HG02938 (cell line): ENCODE results near the gene KISS1R.

Source experiments
- ATAC-seq: cut with Tn5 transposase; IDR thresholded peaks from one replicate; pipeline ENCODE4 v1.9.1; 2021; ENCODE audit warnings: mild to moderate bottlenecking, moderate library complexity; ENCODE audit not compliant: unreplicated experiment

The KISS1R gene

DNA sequence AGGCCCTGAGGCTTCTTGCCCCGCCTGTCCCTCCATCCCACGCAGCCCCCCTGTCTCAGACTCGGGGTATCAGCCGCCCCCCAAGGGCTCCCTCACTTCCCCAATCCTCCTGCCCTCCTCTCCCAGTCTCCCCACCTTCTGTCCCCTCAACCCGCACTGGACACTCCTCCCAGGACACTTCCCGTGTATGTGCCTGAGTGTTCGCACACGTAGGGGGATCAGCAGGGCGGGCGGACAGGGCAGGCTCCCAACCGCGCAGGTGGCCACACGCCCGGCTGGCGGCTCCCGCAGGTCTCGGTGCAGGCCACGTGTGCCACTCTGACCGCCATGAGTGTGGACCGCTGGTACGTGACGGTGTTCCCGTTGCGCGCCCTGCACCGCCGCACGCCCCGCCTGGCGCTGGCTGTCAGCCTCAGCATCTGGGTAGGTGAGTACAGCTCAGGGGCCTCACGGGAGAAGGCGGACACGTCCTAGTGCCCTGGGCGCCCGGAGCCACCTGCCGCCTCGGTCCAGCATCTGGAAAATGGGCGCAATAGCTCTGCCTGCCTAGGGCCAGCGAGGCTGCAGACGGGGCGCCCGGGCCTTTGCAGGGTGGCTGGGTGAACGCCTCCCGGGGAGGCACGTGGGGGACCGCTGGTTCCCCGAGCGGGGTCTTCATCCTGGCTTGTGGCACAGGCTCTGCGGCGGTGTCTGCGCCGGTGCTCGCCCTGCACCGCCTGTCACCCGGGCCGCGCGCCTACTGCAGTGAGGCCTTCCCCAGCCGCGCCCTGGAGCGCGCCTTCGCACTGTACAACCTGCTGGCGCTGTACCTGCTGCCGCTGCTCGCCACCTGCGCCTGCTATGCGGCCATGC lies 2.3 kb downstream of the KISS1R start:
- no peak for ATAC-seq

GRCh38 chr19:920051-920864 lies 3.1 kb downstream of the KISS1R start:
- no peak for ATAC-seq

- ATAC-seq, result no peak
Observed at GRCh38 chr19:924553-925086, 7.5 kb downstream of the KISS1R start.

GRCh38 chr19:925087-925525 lies 8.0 kb downstream of the KISS1R start:
- peak; percentile 48 for ATAC-seq

DNA sequence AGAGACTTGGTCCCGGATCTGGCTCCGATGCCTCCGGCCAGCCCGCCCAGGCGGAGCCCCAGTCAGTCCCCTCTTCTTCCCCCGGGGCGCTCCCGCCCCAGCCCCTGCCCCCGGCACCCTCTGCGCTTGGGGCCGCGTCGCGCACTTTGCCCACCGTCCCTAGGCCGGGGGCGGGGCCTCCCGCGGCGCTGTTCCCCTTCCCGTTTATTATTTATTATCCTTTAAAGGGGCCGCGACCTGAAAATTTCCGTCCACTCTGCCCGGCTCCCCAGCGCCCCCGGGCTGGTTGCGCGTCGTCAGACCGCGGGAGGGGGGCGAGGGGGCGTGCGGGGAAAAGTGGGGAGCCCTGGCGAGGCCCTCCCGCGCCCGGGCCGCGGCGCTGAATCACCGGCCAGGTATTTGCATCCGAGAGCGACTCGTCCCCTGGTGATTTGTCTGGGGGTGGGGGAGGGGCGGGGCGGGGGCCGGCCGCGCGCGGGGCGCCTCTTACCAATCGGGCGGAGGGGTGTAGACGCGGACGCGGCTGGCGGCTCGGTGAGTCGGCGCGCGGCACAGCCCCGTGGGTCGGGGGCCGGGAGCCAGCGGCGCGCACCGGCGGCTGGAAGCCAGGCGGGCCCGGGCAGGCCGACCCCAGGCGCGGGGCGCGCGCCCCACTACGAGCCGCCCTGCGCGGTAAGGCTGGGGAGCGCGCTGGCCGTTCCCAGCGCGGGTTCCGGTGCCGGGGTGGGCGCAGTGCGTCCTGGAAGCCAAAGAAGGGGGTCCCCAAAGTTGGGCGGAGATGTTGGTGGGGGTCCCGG lies 8.6 kb downstream of the KISS1R start, which contains the start of gene ARID3A:
Gene ARID3A (plus strand): TSS at position 510 of the 797 bp plus-strand sequence. CDS start 3,494 bp downstream, outside the sequence.
- peak; percentile 46 for ATAC-seq

- ATAC-seq, result no peak
Observed at GRCh38 chr19:926323-926588, 9.1 kb downstream of the KISS1R start.

DNA sequence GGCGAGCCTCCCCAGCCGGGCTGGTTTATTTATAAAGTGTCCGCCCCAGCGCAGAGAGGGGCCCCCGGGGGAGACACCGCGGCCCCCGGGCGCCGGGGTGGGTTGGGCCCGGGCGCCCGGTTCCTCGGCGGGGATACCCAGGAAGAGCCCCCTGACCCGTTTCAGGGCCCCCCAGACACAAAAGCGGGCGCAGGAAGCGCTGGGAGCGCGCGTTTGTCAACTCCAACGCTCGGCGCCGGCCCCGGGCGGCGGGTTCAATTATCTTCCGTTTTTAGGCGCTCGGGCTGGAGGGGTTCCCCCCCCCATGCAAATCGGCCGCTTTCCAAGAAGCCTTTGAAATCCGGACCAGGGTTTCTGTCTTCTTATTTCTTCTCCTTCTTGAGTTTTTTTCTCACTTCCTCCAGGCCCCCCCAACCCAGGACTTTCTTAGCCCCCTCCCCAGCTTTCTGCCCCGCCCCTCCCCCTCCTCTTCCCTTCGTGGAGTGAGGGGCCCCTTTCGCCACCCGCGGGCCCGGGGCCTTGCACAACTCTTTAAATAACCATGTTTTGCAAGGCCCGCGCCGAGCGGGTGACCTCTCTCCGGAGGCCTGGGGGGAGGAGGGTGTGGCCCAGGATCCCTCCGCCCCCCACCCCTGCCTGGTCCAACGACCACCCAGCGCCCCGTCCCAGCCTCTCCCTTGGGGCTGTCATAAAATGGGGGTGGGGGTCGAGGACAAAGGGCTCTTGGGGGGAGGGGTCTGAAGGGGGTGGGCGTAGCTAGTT lies 9.6 kb downstream of the KISS1R start:
- ATAC-seq, result no peak

- no peak for ATAC-seq
Observed at GRCh38 chr19:927351-927779, 10.2 kb downstream of the KISS1R start.

- no peak for ATAC-seq
Observed at GRCh38 chr19:927780-928401, 10.8 kb downstream of the KISS1R start.

DNA sequence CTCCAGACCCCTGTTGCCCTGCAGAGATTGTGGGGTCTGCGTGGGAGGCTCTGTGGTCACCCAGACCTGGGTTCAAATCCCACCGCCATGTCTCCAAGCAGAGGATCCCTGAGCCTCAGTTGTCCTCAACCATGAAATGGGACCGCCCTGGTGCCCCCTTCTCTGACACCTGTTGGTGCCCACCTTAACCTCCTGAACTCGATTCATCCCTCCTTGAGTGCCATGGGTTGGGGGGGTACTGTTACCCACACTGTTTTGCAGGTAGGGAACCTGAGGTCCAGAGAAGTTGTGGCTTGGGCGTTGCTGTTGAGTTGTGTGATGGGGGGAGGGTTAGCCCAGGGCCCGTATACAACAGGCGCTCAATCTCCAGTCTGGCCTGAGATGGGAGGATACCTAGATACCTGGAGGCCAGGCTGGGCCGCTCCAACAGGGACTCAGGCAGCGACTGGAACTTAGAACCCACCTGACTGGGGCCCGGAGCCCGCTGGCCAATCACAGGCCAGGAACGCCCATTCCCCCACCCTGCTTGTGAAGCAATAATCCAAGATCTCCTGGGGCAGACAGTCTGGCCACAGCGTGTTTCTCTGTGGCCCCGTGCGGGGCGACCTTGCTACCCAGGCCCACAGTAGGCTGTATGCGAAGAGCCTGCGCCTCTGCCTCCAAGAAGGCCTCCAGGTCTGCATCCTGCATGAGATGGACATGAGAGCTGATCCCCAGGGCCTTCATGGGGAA lies 11.5 kb downstream of the KISS1R start:
- ATAC-seq, result no peak

- no peak for ATAC-seq
Observed at GRCh38 chr19:929203-929890, 12.2 kb downstream of the KISS1R start.

DNA sequence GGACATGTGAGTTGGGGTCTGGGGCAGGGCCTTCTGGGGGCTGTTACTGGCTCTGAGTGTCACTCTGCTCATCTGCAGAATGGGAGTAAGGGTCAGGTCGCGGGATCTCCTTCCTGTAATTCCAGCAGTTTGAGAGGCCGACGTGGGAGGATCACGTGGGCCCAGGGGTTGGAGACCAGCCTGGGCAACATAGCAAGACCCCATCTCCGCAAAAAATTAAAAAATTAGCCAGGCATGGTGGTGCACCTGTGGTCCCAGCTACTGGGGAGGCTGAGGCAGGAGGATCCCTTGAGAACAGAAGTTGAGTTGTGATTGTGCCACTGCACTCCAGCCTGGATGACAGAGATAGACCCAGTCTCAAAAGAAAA lies 12.7 kb downstream of the KISS1R start:
- no peak for ATAC-seq

DNA sequence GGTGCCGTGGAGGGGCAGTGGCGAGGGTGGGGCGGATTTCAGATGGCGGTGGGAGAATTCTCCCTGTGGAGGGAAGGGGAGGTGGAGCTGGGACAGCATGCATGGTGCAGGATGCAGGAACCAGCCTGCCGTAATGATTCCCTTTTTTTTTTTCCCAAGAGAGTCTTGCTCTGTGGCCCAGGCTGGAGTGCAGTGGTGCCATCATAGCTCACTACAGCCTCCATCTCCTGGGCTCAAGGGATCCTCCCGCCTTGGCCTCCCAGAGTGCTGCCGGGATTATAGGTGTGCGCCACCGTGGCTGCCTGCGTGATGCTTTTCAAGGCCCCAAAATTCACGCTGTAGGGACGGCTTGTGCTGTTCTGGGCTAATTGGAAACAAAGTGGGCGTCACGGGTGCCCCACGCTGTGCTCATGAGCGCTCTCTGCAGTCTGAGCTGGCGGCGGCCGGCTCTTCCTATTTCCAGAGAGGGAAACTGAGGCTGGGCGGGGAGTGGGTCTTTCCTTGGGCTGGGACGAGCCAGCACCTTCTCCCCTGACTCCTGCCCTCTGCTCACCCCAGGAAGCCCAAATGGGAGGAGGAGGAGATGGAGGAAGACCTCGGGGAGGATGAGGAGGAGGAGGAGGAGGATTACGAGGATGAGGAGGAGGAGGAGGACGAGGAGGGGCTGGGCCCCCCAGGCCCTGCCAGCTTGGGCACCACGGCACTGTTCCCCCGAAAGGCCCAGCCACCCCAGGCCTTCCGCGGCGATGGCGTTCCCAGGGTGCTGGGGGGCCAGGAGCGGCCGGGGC lies 14.9 kb downstream of the KISS1R start:
- ATAC-seq, result no peak

GRCh38 chr19:932648-933552 lies 15.8 kb downstream of the KISS1R start:
- ATAC-seq, result no peak

DNA sequence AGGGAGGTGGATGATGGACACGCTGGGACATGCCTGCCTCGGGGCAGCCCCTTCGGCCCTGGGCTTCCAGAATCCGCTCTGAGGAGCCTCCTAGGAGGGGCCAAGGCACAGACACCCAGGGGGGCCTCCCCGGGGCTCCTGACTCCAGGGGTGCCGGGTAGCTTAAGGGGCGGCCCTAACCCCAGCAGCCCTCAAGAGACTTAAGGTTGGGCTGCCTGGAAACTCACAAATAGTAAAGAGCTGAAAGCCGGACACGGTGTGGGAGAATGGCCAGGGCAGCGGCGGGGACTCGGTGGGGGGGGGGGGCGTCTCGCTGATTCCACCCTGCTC lies 16.4 kb downstream of the KISS1R start:
- no peak for ATAC-seq

GRCh38 chr19:934197-934840 lies 17.2 kb downstream of the KISS1R start:
- no peak for ATAC-seq
